Fibroblast of lung (primary cell): ENCODE results near the gene TATDN2.

ENCODE experiments used
- CTCF ChIP-seq, 2 donors: IDR thresholded peaks in 1 of 2; conservative IDR thresholded peaks in 1 of 2; 1 replicate in 1 of 2; 2 replicates in 1 of 2; pipeline ENCODE4 v1.5.1; 2011 to 2012; ENCODE audit warnings: low read length in 2 of 2, control low read depth in 1 of 2, inconsistent platforms in 1 of 2, low read depth in 1 of 2, mild to moderate bottlenecking in 1 of 2
- EZH2 ChIP-seq: IDR thresholded peaks from 2 replicates; pipeline ENCODE4 v1.5.1; 2012; ENCODE audit warnings: low read length, control low read depth, mild to moderate bottlenecking; ENCODE audit errors: missing control alignments

- TF ChIP-seq CTCF (conservative IDR thresholded peaks at IDR 0.05 in 1 of 2, IDR thresholded peaks at IDR 0.05 in 1 of 2; ENCODE audit: low read depth in 1 of 2, low read length in 2 of 2) (no peak), EZH2 (no peak)
Measured at GRCh38 chr3:10240799-10241198, 7.5 kb upstream of the TATDN2 start.
